Posterior vena cava (tissue), 2 donors: ENCODE measurements around the gene MMD. TPM values are rescaled to one million over a fixed set of nuclear protein-coding genes. Genes with fewer than 3 reads are reported as not detected.
"Not testable (repeated sequence)": the region's sequence is repeated elsewhere in the genome, so short reads cannot be mapped to it uniquely, and the experiment has no call there.

ENCODE experiments used
- DNase-seq: peaks from one replicate; pipeline ENCODE4 v3.0.0-alpha.2; 2020; ENCODE audit warnings: low spot score
- intact Hi-C, 2 donors: fragments of 100-400 bp; cut with DNase I; formaldehyde crosslinking; loops; one replicate each; pipeline versions ENCODE4 v1.14.1 to v1.14.2; 2022 to 2023
- long read RNA-seq, 2 donors: library from polyadenylated mRNA; unstranded; transcript quantifications; one replicate each; pipeline ENCODE4 v2.0.0, GENCODE V29; 2020 to 2021
- total RNA-seq, 2 donors: library from RNA; stranded (reverse); fragmentation: NEBNext Ultra II Directional; extraction: Animal tissue kit (Norgen Biotek cat#: 25700); gene quantifications; one replicate each; pipeline ENCODE4 v1.2.1, GENCODE V29; 2021
- donor health status: DM: yes; HTN: yes; CAD: no.
- donor health status: DM: yes; HTN: yes; CAD: no.

The MMD gene, protein sequence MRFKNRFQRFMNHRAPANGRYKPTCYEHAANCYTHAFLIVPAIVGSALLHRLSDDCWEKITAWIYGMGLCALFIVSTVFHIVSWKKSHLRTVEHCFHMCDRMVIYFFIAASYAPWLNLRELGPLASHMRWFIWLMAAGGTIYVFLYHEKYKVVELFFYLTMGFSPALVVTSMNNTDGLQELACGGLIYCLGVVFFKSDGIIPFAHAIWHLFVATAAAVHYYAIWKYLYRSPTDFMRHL
- total RNA-seq, result 10 to 100 TPM in 1 of 2 donors, 1 to 10 TPM in 1; 8.0 to 18.2 TPM
- long read RNA-seq, donor 1, transcript MMD-201 (7 exons, 2,735 nt), result major isoform, 5 of 5 reads
- long read RNA-seq, donor 1, partial matches to known transcripts, result 0 of 5 reads
- long read RNA-seq, donor 1, other reads (novel, unspliced or antisense), result 0 of 5 reads
- long read RNA-seq, donor 2, transcript MMD-201 (7 exons, 2,735 nt), result major isoform, 5 of 6 reads
- long read RNA-seq, donor 2, partial matches to known transcripts, result 0 of 6 reads
- long read RNA-seq, donor 2, other reads (novel, unspliced or antisense), result 1 of 6 reads

GRCh38 chr17:55421179-55421934 is at the start of gene MMD:
Gene MMD (minus strand): TSS chr17:55421835. CDS start chr17:55421695, 140 bp downstream.
- DNase-seq, result peak; percentile 84
- intact Hi-C loops, result no loop called here

- no peak for DNase-seq
- intact Hi-C loops, result no loop called here
These were observed 45.0 kb upstream of the MMD start for GRCh38 chr17:55466671-55467070.

GRCh38 chr17:55465771-55466170 is 44.1 kb upstream of the MMD start:
- DNase-seq, intact Hi-C loops: not testable (repeated sequence)

GRCh38 chr17:55463600-55463999 is 42.0 kb upstream of the MMD start:
- DNase-seq, result no peak
- intact Hi-C loops, result no loop called here

DNA sequence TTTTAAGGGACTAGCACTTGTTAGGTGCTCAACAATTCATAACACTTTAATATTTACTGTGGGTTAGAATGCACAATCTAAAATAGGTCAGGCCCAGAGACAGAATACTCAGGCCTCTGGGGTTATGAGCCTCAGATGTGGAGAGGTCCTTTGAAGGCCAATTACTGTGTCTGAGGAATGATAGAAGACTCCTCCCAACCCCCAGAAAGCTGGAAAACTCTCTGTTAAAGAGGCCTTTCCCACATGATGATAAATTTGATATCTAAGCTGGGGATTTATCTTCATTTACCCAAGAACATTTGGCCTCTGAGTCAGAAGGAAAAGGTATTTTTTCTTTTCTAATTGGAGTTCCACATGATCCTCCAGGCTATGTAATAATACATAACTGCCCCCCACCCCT is 41.1 kb upstream of the MMD start:
- DNase-seq, result no peak
- intact Hi-C loops, result no loop called here

- DNase-seq, result no peak
- intact Hi-C loops, result no loop called here
These were observed 40.6 kb upstream of the MMD start for GRCh38 chr17:55462234-55462633.

DNA sequence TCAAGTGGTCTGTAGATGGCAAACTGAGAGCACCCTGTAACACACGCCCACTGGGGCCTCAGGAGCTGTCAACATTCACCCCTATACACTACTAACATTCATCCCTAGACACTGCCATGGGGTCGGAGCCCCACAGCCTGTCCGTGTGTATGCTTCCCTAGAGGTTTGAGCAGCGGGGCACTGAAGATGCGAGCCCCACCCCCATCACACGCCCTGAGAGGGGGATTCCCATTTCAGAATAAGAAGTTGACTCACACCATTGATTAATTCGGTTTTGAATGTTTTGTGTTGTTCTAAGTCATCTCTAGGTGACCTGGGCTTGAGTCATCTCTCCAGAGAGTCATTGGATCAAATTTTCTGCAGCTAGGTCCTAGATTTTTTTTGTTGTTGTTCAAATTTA is 37.3 kb upstream of the MMD start:
- no peak for DNase-seq
- intact Hi-C loops, result no loop called here

DNA sequence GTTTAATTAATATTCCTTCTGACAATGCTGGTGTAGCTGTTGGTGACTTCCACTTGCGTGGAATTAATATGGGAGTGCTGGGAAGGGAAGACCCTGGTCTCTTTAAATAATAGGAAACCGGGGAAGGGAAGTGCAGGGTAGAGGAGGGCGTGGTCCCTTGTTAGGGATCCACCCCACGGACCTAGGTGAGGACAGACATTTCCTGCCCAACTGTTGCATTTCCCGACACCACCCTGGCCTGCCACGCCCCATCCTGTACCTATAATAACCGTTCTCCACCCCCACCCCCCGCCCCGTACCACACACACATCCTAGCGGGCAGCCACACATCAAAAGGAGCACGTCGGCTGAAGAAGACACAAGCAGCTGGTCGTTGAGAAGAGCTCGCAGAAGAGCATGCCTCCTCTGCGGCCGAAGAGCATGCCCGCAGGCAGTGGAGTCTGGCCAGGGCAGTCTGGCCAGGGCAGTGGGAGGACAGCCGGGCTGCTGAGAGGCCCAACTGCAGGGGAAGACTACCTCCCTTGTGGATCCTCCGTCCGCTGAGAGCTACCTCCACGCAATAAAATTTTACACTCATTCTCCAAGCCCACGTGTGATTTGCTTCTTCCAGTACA is 36.8 kb upstream of the MMD start:
- no peak for DNase-seq
- intact Hi-C loops, result no loop called here

GRCh38 chr17:55456307-55457240 is 34.9 kb upstream of the MMD start:
- no peak for DNase-seq
- intact Hi-C loops, result no loop called here

DNA sequence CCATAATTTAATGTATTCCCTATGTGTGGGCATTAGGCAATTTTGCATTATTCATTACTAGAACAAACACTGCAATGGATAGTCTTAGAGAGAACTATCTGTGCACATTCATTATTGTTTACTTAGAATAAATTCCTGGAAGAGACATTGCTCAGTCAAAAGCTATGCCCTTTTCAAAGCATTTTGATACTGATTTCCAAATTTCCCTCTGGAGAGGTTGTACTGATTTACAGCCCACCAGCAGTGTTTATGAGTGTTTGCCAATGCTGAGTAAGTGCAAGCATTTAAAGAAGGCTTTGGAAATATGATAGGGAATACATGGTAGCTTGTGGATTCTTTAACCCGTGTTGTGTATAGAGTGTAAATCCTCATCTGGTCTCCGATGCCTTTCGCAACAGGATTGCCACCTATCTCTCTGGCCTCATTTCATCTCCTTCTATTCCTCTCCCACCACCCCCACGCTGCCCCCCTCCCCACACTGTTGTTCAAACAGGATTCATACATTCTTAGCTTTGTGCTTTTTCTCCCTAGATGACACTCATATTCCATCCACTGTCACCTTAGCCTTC is 33.4 kb upstream of the MMD start:
- intact Hi-C loops, result no loop called here

DNA sequence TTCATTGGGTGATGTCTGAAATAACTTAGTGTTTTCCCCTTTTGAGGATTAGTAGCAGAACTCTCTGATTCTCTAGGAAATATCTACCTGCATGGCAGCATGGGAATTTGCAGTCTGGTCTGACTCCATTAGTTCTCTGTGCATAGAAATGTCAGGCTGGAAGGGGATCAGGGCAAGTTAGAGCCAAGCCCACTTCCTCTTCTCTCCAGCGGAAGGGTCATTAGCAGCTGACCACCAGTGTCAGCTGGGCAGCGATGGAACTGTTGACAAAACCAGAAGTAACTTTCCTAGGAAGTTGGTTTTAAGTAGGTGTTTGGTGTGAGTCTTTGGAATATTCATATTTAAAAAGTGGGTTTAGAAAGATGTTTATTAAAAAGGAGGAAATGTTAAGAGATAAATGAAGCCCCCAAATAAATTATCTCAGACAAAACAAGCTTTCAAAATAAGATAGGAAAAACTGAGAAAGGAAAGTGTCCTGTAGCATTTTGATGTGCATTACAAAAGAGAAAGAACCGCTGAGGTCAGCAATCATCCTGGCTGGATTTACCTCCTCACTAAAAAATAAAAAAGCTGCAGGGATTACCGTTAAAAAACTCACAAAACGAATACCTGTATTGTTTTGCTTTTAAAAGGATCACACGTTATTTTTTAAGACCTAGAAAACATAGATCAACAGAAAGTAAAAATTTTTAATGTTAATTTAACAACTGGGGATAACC is 32.4 kb upstream of the MMD start:
- no peak for DNase-seq
- intact Hi-C loops, result no loop called here

More for the DNA sequence above, 33.4 kb upstream of the MMD start:
- DNase-seq, result no peak

DNA sequence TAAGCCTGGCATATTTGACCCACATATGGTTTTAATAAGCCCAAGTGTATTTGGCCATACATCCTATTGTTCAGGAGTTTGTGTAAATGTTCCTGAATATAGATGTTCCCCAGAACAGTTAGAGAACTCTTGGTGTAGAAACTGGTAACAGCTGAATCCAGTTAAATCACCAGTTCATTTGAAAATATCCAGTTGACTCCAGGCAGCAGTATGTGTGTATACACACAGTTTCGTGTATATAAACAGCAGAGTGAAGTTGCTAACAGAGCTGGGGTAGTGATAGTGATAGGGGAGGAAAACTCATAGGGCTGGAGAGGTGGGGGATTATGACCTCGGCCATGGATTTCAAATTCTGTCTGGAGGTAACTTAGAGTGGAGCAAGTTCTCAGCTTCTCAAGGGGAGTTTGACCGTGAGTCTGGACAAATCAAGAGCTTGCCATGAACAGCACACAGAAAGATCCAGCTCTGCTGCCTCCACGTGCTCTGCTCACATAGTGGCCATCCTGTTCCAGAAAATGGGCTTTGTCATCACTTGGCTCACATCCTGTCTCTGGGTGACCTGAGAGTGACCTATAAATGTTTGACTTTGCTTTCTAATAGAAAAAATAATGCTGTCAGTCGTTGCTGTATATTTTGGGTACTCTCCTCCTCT is 30.6 kb upstream of the MMD start:
- DNase-seq, result no peak
- intact Hi-C loops, result no loop called here

DNA sequence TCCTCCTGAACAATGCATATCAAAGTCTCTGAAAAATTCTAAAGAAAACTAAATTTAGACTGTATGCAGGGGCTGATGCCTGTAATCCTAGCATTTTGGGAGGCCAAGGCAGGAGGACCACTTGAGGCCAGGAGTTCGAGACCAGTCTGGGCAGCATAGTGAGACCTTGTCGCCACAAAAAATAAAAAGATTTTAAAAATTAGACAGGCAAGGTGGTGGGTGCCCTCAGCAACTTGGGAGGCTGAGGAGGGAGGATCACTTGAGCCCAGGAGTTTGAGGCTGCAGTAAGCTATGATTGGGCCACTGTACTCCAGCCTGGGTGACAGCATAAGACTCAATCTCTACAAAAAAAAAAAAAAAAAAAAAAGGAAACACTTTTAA is 30.1 kb upstream of the MMD start:
- intact Hi-C loops, result no loop called here
- no peak for DNase-seq

DNA sequence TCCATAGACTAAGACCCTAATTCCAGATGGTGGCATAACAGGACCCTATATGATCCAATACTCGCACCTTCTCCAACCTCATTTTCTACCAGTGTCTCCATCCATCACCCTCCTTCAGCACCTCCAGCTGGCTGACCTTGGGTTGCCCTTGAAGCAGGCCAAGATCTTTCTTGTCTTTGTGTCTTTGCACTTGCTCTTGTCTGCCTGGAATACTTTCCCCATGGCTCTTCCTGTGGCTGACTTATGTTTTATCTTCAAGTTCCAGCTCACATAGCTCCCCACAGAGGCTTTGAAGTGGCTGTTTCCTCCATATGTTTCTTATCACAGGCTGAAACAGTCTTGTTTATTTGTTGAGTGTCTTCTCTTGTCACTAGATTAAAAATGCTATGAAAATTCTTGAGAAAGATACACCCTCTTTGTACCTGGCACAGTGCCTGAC is 29.6 kb upstream of the MMD start:
- intact Hi-C loops, result no loop called here

GRCh38 chr17:55450232-55450825 is 28.7 kb upstream of the MMD start:
- intact Hi-C loops, result no loop called here
- DNase-seq, result no peak

More for the DNA sequence above, 29.6 kb upstream of the MMD start:
- DNase-seq, result no peak

DNA sequence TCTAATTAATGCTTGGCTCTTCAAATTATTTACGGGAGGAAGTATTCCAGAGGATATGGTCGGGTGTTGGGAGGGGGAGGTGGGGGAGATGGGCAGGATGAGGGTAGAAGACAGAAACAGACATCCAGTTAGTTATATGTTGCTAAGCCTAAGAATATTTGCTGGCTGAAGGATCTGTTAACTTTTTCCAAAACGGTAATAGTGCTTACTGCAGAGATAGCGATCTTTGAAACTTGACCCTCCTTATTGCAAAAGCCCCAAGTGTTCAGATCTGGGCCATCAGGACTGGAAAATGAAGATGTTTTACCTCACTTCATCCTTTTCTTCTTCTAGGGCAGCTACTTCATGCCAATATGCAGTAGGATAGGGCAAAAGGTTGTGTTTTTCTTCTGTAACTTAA is 27.0 kb upstream of the MMD start:
- intact Hi-C loops, result no loop called here
- no peak for DNase-seq

GRCh38 chr17:55446581-55447205 is 25.1 kb upstream of the MMD start:
- intact Hi-C loops, result no loop called here
- DNase-seq, result no peak
